Measurements from ENCODE around the gene NEO1. TPM values are rescaled to one million over a fixed set of nuclear protein-coding genes. Genes with fewer than 3 reads are reported as not detected.

Gene NEO1
- polyA plus RNA-seq, 1 of the 3 experiments (the other 2 are of a cell fraction), result 13.1 TPM

GRCh38 chr15:73072894-73073293 lies 20.6 kb downstream of the NEO1 start:
- Histone ChIP-seq H3K9ac (no peak overlapping the region), H3K9me3 (no peaks in the 10 kb centered on the region), H4K20me1 (ENCODE audit: insufficient read depth) (no peaks in the 10 kb centered on the region), H3K27ac (ENCODE audit: low read depth in 2 of 2, low read length in 1 of 2) (no peak overlapping the region), H2AFZ (ENCODE audit: low read depth) (no peak overlapping the region), H3F3A (replicated peaks; ENCODE audit: insufficient read depth) (no peaks in the 10 kb centered on the region), H3K4me3 (ENCODE audit: low read depth in 2 of 2, low read length in 1 of 2) (no peak overlapping the region), H3K36me3 (replicated peaks in 1 of 2; ENCODE audit: control insufficient read depth in 1 of 2, insufficient read depth in 2 of 2, low read length in 1 of 2) (no peaks in the 10 kb centered on the region), H3K4me2 (no peak overlapping the region), H3K79me2 (ENCODE audit: insufficient read depth) (no peaks in the 10 kb centered on the region; the same call in 1 of the 2 replicates), H3K4me1 (ENCODE audit: control insufficient read depth in 1 of 2, insufficient read depth in 2 of 2, low read depth in 1 of 2, low read length in 1 of 2) (peaks cover 0 to 8% of the 10 kb centered on the region in 2 experiments; a peak in 2 of 4 replicates), H3K27me3 (ENCODE audit: insufficient read depth) (no peaks in the 10 kb centered on the region), H3K9me2 (no peaks in the 10 kb centered on the region)
- ChIA-PET CTCF (interaction anchor here (1.2 kb wide), 1 partner anchor 20 kb away, joined by 3 read pairs; no protein-coding TSS in a partner anchor), POLR2A (no interaction called here)
- TF ChIP-seq TEAD4 (IDR thresholded peaks at IDR 0.05; ENCODE audit: borderline replicate concordance, insufficient read depth) (no peak), FOSL2 (IDR thresholded peaks at IDR 0.05; ENCODE audit: borderline replicate concordance, low read depth) (0 out of 2 replicates have a peak, but pooled peaks have one; percentile 9)
- DNase-seq, result no peak
- 92% methylated on average over 3 of the region's 3 CpGs for WGBS (ENCODE audit: low lambda C conversion rate)

- Histone ChIP-seq H3K27ac (ENCODE audit: low read depth in 2 of 2, low read length in 1 of 2) (no peak overlapping the region; a peak in 1 of 4 replicates), H3K36me3 (replicated peaks in 1 of 2; ENCODE audit: control insufficient read depth in 1 of 2, insufficient read depth in 2 of 2, low read length in 1 of 2) (no peaks in the 10 kb centered on the region), H3F3A (replicated peaks; ENCODE audit: insufficient read depth) (no peaks in the 10 kb centered on the region), H4K20me1 (ENCODE audit: insufficient read depth) (no peaks in the 10 kb centered on the region), H2AFZ (ENCODE audit: low read depth) (no peak overlapping the region), H3K9ac (no peak overlapping the region), H3K4me2 (no peak overlapping the region), H3K4me3 (ENCODE audit: low read depth in 2 of 2, low read length in 1 of 2) (no peak overlapping the region), H3K27me3 (ENCODE audit: insufficient read depth) (no peaks in the 10 kb centered on the region), H3K79me2 (ENCODE audit: insufficient read depth) (no peaks in the 10 kb centered on the region; the same call in 1 of the 2 replicates), H3K4me1 (ENCODE audit: control insufficient read depth in 1 of 2, insufficient read depth in 2 of 2, low read depth in 1 of 2, low read length in 1 of 2) (peaks cover 8 to 11% of the 10 kb centered on the region in 2 experiments; a peak in 3 of 4 replicates), H3K9me3 (no peaks in the 10 kb centered on the region), H3K9me2 (no peaks in the 10 kb centered on the region)
- CTCF ChIA-PET, result interaction anchor here (1.2 to 1.5 kb wide), 2 partner anchors 9 to 21 kb away, joined by 3 to 6 read pairs; no protein-coding TSS in a partner anchor
- TF ChIP-seq CTCF (IDR thresholded peaks at IDR 0.05) (no peak), TEAD4 (IDR thresholded peaks at IDR 0.05; ENCODE audit: borderline replicate concordance, insufficient read depth) (no peak), USF1 (IDR thresholded peaks at IDR 0.05; ENCODE audit: borderline replicate concordance, low read depth) (no peak), GATA2 (CRISPR knock-in tag; IDR thresholded peaks at IDR 0.05) (peak; percentile 33; the same call in 1 of the 2 replicates), ZBTB33 (IDR thresholded peaks at IDR 0.05; ENCODE audit: borderline replicate concordance, low read depth) (no peak), CHD2 (IDR thresholded peaks at IDR 0.05; ENCODE audit: low read length, partially characterized antibody) (no peak), NRF1 (IDR thresholded peaks at IDR 0.05; ENCODE audit: low read depth, low read length) (no peak), ELF1 (IDR thresholded peaks at IDR 0.05) (no peak)
- 47% methylated on average over 4 of the region's 4 CpGs for WGBS (ENCODE audit: low lambda C conversion rate)
- no peak for DNase-seq
- POLR2A ChIA-PET, result no interaction called here
These were observed 22.0 kb downstream of the NEO1 start for GRCh38 chr15:73074241-73074640.
